IMR-90 (cell line): ENCODE measurements around the gene LRRFIP1. TPM values are rescaled to one million over a fixed set of nuclear protein-coding genes. Genes with fewer than 3 reads are reported as not detected.
"Not testable (repeated sequence)": the region's sequence is repeated elsewhere in the genome, so short reads cannot be mapped to it uniquely, and the experiment has no call there.

Source experiments
- ATAC-seq: fragments of 200-7000 bp; cut with Tn5 transposase; 2 replicates; pipeline ENCODE4 v1.9.1; 2020; ENCODE audit warnings: low read depth, mild to moderate bottlenecking, moderate library complexity
- BruUV-seq: library from RNA; stranded (reverse); fragments of 400-500 nt; replicated peaks from 2 replicates; lab custom pipeline; 2021; lab: Mats Ljungman, UMichigan
- CTCF ChIA-PET: fragments of 300-600 bp; formaldehyde crosslinking; extraction: SDS; loops from one replicate; lab custom pipeline; 2021; ENCODE audit warnings: antibody characterized with exemption; lab: Yijun Ruan, JAX
- POLR2A ChIA-PET: fragments of 300-600 bp; sonication (Branson Sonifier 250); formaldehyde crosslinking; loops from one replicate; lab custom pipeline; 2022; ENCODE audit warnings: antibody characterized with exemption; ENCODE audit not compliant: unreplicated experiment; lab: Charles Lee
- DNase-seq: peaks from one replicate; pipeline ENCODE4 v3.0.0; 2013
- H2AFZ ChIP-seq: replicated peaks from 2 replicates; pipeline ENCODE3; 2013; ENCODE audit warnings: low read length, mild to moderate bottlenecking; ENCODE audit not compliant: poor library complexity
- H2AK5ac ChIP-seq: 2 replicates; pipeline ENCODE4 v1.6.1; 2013; ENCODE audit warnings: low read depth, low read length, inconsistent platforms
- H2AK9ac ChIP-seq: replicated peaks from 2 replicates; pipeline ENCODE3; 2013; ENCODE audit warnings: mild to moderate bottlenecking, low read depth, low read length, moderate library complexity; ENCODE audit not compliant: poor library complexity
- H2BK120ac ChIP-seq: 2 replicates; pipeline ENCODE4 v1.6.1; 2013; ENCODE audit warnings: low read depth, low read length, inconsistent platforms
- H2BK15ac ChIP-seq: 3 replicates; pipeline ENCODE4 v1.6.1; 2013; ENCODE audit warnings: low read depth, low read length, inconsistent platforms
- H2BK20ac ChIP-seq: 2 replicates; pipeline ENCODE4 v1.6.1; 2013; ENCODE audit warnings: low read depth, mild to moderate bottlenecking, inconsistent platforms, low read length, moderate library complexity
- H2BK5ac ChIP-seq: 2 replicates; pipeline ENCODE4 v1.6.1; 2013; ENCODE audit warnings: mild to moderate bottlenecking, low read depth, low read length, inconsistent platforms; ENCODE audit not compliant: poor library complexity, severe bottlenecking
- H3K14ac ChIP-seq: replicated peaks from 2 replicates; pipeline ENCODE4 v1.6.1; 2013; ENCODE audit warnings: low read depth, low read length, inconsistent platforms
- H3K18ac ChIP-seq: 2 replicates; pipeline ENCODE4 v1.6.1; 2013; ENCODE audit warnings: low read depth, low read length, control low read depth
- H3K23ac ChIP-seq: 2 replicates; pipeline ENCODE4 v1.6.1; 2013; ENCODE audit warnings: low read depth, low read length, inconsistent platforms
- H3K27ac ChIP-seq: 2 replicates; pipeline ENCODE4 v1.5.1; 2013; ENCODE audit warnings: mild to moderate bottlenecking, control low read depth, low read length; ENCODE audit not compliant: insufficient read depth
- H3K27me3 ChIP-seq: 2 replicates; pipeline ENCODE4 v1.6.1; 2013; ENCODE audit warnings: low read length; ENCODE audit not compliant: control insufficient read depth, insufficient read depth
- H3K36me3 ChIP-seq: 2 replicates; pipeline ENCODE4 v1.6.1; 2013; ENCODE audit warnings: low read length, mixed read lengths; ENCODE audit not compliant: control insufficient read depth, insufficient read depth
- H3K4ac ChIP-seq: 2 replicates; pipeline ENCODE4 v1.6.1; 2013; ENCODE audit warnings: low read depth, low read length, inconsistent platforms
- H3K4me1 ChIP-seq: 2 replicates; pipeline ENCODE4 v1.6.1; 2013; ENCODE audit warnings: low read length, mixed read lengths; ENCODE audit not compliant: control insufficient read depth, insufficient read depth
- H3K4me2 ChIP-seq: 2 replicates; pipeline ENCODE4 v1.6.1; 2013; ENCODE audit warnings: low read depth, mild to moderate bottlenecking, control low read depth, low read length, moderate library complexity
- H3K4me3 ChIP-seq: 2 replicates; pipeline ENCODE4 v1.5.1; 2013; ENCODE audit warnings: low read depth, mild to moderate bottlenecking, control low read depth, low read length, moderate library complexity; ENCODE audit not compliant: insufficient read depth
- H3K56ac ChIP-seq: 2 replicates; pipeline ENCODE4 v1.6.1; 2013; ENCODE audit warnings: low read length, inconsistent platforms; ENCODE audit not compliant: insufficient read depth; ENCODE audit errors: extremely low read depth
- H3K79me1 ChIP-seq, 2 experiments: 2 replicates each; pipeline ENCODE4 v1.6.1; 2013; ENCODE audit warnings: low read length in 2 of 2, inconsistent platforms in 1 of 2, low read depth in 1 of 2
- H3K9ac ChIP-seq: 2 replicates; pipeline ENCODE4 v1.6.1; 2013; ENCODE audit warnings: low read depth, low read length, control low read depth
- H3K9me1 ChIP-seq: 2 replicates; pipeline ENCODE4 v1.6.1; 2013; ENCODE audit warnings: low read length, inconsistent platforms; ENCODE audit not compliant: insufficient read depth
- H3K9me3 ChIP-seq: 2 replicates; pipeline ENCODE4 v1.6.1; 2013; ENCODE audit warnings: low read length; ENCODE audit not compliant: control insufficient read depth, insufficient read depth
- H4K20me1 ChIP-seq: 2 replicates; pipeline ENCODE4 v1.6.1; 2013; ENCODE audit warnings: low read length, inconsistent platforms; ENCODE audit not compliant: insufficient read depth
- H4K5ac ChIP-seq: 2 replicates; pipeline ENCODE4 v1.6.1; 2013; ENCODE audit warnings: mild to moderate bottlenecking, low read depth, low read length, control low read depth
- H4K8ac ChIP-seq, 2 experiments: 2 replicates each; pipeline ENCODE4 v1.6.1; 2013; ENCODE audit warnings: low read depth in 2 of 2, low read length in 2 of 2, control low read depth in 1 of 2, inconsistent platforms in 1 of 2
- H4K91ac ChIP-seq: 2 replicates; pipeline ENCODE4 v1.6.1; 2013; ENCODE audit warnings: low read depth, low read length, inconsistent platforms; ENCODE audit not compliant: insufficient read depth
- WGBS, 2 experiments: methylation state at CpG; one replicate each; pipeline versions ENCODE4 v1.1.5 to v1.1.7; 2013; ENCODE audit warnings: missing lambda C conversion rate in 2 of 2; ENCODE audit not compliant: insufficient read length in 1 of 2; ENCODE audit errors: extremely low coverage in 2 of 2; 5-methylcytosine and 5-hydroxymethylcytosine counted together
- dilution Hi-C: fragments of 300-500 bp; cut with HindIII; formaldehyde crosslinking; loops from one replicate; pipeline ENCODE4 v1.14.3; 2018; ENCODE audit warnings: low sequenced_read_pairs; ENCODE audit not compliant: unreplicated experiment
- in situ Hi-C: fragments of 300-500 bp; cut with MboI; formaldehyde crosslinking; loops from 3 replicates; pipeline ENCODE4 v1.14.3; 2019; ENCODE audit warnings: low sequenced_read_pairs, inconsistent platforms, mixed read lengths
- intact Hi-C: fragments of 100-400 bp; cut with micrococcal nuclease; formaldehyde crosslinking; loops from 2 replicates; pipeline ENCODE4 v1.10.0; 2022
- polyA plus RNA-seq, 3 experiments: library from polyadenylated mRNA; depleted of rRNA; stranded (reverse); fragments of >200 nt; gene quantifications; 2 replicates each; pipeline ENCODE4 v1.2.3, GENCODE V29; 2012; ENCODE audit warnings: low replicate concordance in 1 of 3
- total RNA-seq: library from RNA; depleted of rRNA; stranded (reverse); fragments of >200 nt; gene quantifications from 2 replicates; pipeline ENCODE4 v1.2.3, GENCODE V29; 2012

LRRFIP1 gene
- total and polyA plus RNA-seq, 2 of the 4 experiments (the other 2 are of a cell fraction): 52.2 to 54.4 TPM

DNA sequence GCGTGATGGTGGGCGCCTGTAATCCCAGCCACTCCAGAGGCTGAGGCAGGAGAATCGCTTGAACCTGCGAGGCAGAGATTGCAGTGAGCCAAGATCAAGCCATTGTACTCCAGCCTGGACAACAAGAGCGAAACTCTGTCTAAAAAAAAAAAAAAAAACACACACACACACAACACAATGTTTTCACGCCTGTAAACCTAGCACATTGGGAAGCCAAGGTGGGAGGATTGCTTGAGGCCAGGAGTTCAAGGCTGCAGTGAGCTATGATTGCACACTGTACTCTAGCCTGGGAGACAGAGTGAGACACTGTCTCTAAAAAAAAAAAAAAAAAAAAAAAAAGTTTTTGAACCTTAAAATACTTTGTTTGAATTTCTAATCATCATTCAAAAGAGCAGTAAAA is 137.7 kb downstream of the LRRFIP1 start:
- intact Hi-C loops, H2BK15ac ChIP-seq, H2BK120ac ChIP-seq, H3K4ac ChIP-seq, H3K4me2 ChIP-seq, POLR2A ChIA-PET, H4K20me1 ChIP-seq, H3K14ac ChIP-seq, ATAC-seq, H4K91ac ChIP-seq, H4K5ac ChIP-seq, H3K27me3 ChIP-seq, H3K4me3 ChIP-seq, BruUV-seq, H3K9me3 ChIP-seq, dilution Hi-C loops, H2AFZ ChIP-seq, H2AK9ac ChIP-seq, H3K18ac ChIP-seq, CTCF ChIA-PET, DNase-seq, H2AK5ac ChIP-seq, H2BK20ac ChIP-seq, H3K56ac ChIP-seq, H2BK5ac ChIP-seq, H3K27ac ChIP-seq, H3K23ac ChIP-seq, in situ Hi-C loops, H3K9ac ChIP-seq: not testable (repeated sequence)
- peaks cover 28% of the 10 kb centered on the region for H3K4me1 ChIP-seq
- no CpG with 5 or more reads among the region's 6 CpGs for WGBS, 2 experiments
- H3K9me1 ChIP-seq: peaks cover 20% of the 10 kb centered on the region
- H3K79me1 ChIP-seq: peaks cover 31 to 60% of the 10 kb centered on the region in 2 experiments
- H4K8ac ChIP-seq: peak overlapping the region in 1 of 2 experiments; percentile 24; a peak in 1 of 4 replicates
- peaks cover 24% of the 10 kb centered on the region for H3K36me3 ChIP-seq
